Right lung (tissue), 5 donors: ENCODE data around the gene LIN54. TPM values are rescaled to one million over a fixed set of nuclear protein-coding genes. Genes with fewer than 3 reads are reported as not detected.
"Not testable (repeated sequence)": the region's sequence is repeated elsewhere in the genome, so short reads cannot be mapped to it uniquely, and the experiment has no call there.

Experiments
- DNase-seq, 2 donors: peaks; one replicate each; pipeline ENCODE4 v3.0.0-alpha.2; 2013
- polyA plus RNA-seq, 5 donors: library from polyadenylated mRNA; unstranded; fragments of 120-200 nt; gene quantifications; one replicate each; pipeline versions ENCODE4 v1.2.1 to v1.2.3, GENCODE V29; 2013; ENCODE audit warnings: inconsistent platforms in 1 of 5, low replicate concordance in 1 of 5; ENCODE audit not compliant: insufficient read length in 5 of 5, insufficient read depth in 1 of 5

Gene LIN54
- polyA plus RNA-seq, 5 donors, result 11.1 to 19.1 (median 15.7) TPM

DNA sequence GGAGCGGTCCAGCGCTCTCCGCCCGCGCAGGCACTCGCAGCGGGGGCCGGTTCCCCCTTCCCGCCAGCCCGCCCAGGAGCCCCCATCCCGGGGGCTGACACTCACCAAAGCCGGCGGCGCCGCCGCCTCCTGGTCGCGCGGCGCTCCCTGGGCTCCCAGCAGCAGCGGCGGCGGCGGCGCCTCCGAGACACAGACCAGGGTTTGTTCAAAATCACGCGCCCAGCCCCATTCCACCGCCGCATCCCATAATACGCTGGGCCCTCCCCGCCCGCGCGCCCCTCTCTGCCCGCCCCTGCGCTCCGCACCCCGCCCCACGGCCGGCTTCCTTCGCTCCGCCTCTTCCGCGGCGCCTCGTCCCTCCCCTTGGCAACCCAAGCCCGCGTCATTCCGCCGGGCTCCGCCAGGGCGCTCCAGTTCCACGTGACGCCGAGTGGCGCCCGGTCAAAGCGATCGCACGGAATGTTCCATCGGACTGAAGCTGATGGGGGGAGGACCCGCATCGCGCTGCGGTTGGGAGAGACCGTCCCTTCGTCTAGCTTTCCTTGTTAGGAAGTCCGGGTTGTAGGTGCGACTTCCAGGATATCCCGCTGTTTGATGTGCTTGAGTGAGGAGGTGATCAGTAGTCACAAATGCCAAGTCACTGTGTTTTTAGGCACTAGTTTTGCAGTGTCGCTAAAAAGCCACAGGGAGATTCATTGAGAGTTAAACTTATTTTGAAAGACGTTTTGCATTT lies 2.2 kb upstream of the LIN54 start:
- DNase-seq, result peak; percentile 99 to 100

- DNase-seq, result no peak
These were observed 1.6 kb upstream of the LIN54 start for GRCh38 chr4:83012200-83012686.

DNA sequence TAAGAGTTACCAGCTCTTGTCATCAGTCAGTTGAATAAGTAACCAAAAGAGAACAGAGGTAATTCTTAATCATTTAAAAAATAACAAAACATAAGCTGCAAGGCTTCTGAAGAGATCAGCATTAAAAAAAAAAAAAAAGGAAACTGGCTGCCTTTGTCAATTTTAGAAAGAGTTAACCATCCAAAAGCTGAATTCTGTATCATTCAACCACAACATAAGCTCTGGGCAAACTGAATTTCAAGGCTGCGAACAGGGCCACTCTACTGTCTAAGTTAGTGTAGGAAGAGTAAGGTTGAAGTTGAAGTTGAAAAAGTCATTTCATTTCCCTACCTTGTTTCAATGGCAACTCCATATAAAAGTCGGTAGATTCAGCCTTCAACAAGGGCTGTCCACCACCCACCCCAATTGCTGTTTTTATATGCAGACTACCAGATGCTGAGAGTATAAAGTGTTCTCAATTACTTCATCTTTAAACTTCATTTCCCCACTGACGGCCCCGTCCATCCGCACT lies 1.1 kb upstream of the LIN54 start:
- no peak for DNase-seq

- DNase-seq, result peak in 1 of 2 donors; percentile 32
These were observed 507 bp downstream of the LIN54 start for GRCh38 chr4:83010111-83010521.

DNA sequence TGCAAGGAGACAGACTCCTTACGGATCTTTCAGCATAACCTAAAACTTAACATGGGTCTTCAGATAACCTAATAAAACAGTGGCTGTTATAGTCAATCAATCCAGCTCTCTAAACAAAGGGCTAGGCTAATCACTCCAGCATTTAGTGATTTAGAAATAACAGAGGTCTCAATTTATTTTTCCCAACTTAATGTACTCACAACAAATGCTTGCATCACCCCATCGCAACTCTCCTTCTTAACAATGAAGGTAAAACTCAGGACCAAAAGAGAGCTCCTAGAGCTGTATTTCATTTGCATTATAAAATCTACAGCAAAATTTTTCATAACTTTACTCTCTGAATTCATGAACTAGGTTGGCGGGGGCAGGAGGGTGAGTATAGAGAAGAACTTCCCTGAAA lies 1.1 kb downstream of the LIN54 start:
- DNase-seq, result no peak

DNA sequence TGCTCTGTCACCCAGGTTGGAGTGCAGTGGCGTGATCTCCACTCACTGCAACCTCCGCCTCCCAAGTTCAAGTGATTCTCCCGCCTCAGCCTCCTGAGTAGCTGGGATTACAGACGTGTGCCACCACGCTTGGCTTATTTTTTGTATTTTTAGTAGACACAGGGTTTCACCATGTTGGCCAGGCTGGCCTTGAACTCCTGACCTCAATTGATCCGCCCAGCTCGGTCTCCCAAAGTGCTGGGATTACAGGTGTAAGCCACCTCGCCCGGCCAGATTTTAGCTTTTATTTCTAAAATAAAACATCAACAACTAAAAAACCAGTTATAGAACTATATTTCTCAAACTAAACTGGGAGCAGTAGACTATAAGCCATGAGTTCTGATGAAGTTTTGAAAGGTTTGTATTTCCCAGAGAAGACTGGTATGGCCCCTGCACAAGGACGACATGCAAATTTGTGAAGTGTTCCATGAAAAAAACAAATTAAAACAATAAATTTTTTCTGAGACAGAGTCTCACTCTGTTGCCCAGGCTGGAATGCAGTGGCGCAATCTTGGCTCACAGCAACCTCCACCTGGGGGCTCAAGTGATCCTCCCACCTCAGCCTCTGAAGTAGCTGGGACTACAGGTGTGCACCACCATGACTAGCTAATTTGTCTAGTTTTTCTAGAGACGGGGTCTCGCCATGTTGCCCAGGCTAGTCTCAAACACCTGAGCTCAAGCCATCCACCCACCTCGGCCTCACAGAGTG lies 7.4 kb downstream of the LIN54 start:
- DNase-seq, result not testable (repeated sequence)

DNA sequence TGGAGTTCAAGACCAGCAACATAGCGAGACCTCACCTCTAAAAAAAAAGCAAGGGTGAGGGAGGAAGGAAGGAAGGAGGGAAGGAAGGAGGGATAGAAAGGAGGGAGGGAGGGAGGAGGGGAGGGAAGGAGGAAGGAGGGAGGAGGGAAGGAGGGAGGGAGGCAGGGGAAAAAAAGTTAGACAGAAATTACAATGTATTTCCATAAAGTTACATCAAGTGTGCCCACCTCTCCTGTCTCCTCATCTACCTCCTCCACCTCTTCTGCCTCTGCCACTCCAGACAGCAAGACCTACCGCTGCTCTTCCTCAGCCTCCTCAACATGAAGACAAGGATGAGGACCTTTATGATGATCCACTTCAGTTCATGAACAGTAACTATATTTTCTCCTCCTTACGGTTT lies 8.3 kb downstream of the LIN54 start:
- DNase-seq, result no peak

DNA sequence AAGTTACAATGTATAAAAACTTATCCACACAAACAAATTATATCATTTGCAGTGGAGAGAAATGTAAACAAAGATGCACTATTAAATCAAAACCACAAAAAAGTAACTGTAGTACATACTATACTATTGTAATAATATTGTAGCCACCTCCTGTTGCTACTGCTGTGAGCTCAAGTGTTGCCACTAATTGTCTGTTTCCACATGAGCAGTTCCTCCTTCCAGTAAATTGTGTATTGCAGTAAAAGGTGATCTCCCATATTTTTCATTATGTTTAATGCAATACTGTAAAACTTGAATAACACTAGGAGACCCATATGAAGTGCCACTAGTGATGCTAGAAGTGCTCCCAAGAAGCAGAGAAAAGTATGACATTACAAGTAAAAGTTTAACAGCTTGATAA lies 11.7 kb downstream of the LIN54 start:
- DNase-seq, result no peak

- DNase-seq, result no peak
These were observed 15.8 kb downstream of the LIN54 start for GRCh38 chr4:82994834-82995233.

GRCh38 chr4:82989575-82990429 lies 20.8 kb downstream of the LIN54 start:
- no peak for DNase-seq

GRCh38 chr4:82988323-82988832 lies 22.2 kb downstream of the LIN54 start:
- DNase-seq, result no peak

GRCh38 chr4:82987519-82987918 lies 23.1 kb downstream of the LIN54 start:
- DNase-seq, result not testable (repeated sequence)

- no peak for DNase-seq
These were observed 26.2 kb downstream of the LIN54 start for GRCh38 chr4:82984459-82984858.

GRCh38 chr4:82983444-82983843 lies 27.2 kb downstream of the LIN54 start:
- no peak for DNase-seq

DNA sequence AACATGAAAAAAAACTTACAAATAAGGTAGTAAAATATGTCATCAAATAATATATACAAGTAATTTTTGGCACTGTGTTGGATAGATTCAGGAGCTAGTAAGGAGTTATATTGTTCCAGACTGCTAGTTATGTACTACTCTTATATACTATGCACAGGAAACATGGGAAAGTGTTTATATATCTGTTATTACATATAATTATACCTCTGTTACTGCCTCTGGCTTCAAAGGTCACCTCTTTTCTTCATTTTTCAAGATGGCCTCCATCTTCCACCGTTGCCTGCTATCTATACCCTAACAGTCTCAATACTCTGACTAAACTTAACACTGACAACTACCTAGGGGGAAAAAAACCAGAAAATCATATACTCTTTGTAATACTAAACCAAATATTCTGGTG lies 29.5 kb downstream of the LIN54 start:
- no peak for DNase-seq

DNA sequence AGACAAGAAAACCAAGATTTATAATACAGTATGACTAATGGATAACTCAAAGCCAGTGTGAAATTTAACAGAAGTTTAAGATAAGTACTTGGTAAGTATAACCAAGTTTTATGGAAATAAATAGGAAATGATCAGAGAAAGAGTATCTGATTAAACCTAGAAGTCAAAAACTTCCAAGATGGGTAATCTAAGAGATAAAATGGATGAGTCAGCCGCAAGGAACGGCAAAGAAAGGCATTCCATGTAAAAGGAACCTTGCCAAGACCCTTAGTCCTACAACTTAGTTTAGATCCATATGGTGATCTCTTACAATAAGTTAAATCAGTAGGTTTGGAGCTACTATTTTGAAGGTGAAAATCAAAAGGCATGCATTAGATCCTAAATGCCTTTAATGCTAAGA lies 34.8 kb downstream of the LIN54 start:
- DNase-seq, result no peak

GRCh38 chr4:82969414-82969813 lies 41.2 kb downstream of the LIN54 start:
- DNase-seq, result no peak

GRCh38 chr4:82968972-82969371 lies 41.7 kb downstream of the LIN54 start:
- DNase-seq, result no peak

DNA sequence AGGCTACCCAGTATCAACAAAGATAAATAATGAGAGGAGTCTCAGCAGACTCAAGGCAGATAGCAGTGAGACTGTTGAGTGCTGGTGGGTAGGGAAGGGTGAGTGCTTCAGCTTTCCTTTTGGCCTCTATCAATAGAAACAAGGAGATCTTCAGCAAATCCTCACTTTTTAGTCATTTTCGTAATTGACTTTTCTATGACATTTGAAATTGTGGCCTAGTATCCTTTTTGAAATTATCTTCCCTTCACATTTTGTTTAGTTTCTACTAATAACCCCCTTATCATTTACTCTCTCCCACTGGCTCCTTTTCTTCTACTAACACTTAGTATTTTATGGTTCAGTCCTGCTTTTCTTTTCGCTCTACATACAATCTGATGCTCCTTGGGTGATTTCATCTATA lies 44.9 kb downstream of the LIN54 start:
- no peak for DNase-seq

- DNase-seq, result no peak
These were observed 53.6 kb downstream of the LIN54 start for GRCh38 chr4:82957045-82957444.

DNA sequence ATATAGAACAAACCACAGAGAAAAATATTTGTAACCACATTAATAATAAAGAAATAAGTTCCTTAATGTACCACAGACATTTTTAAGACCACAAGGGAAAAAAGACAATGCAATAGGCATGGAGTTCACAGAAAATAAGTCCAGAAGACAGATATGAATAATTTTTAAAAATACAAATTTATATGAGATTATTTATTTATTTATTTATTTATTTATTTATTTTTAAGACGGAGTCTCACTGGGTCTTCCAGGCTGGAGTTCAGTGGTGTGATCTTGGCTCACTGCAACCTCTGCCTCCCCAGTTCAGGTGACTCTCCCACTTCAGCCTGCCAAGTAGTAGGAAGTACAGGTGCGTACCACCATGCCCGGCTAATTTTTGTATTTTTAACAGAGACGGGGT lies 56.4 kb downstream of the LIN54 start:
- no peak for DNase-seq

- no peak for DNase-seq
These were observed 59.4 kb downstream of the LIN54 start for GRCh38 chr4:82951196-82951595.
